Bronchial epithelial cell (primary cell): ENCODE data around the gene ZC2HC1B. TPM values are rescaled to one million over a fixed set of nuclear protein-coding genes. Genes with fewer than 3 reads are reported as not detected.
"Not testable (repeated sequence)": the region's sequence is repeated elsewhere in the genome, so short reads cannot be mapped to it uniquely, and the experiment has no call there.

Experiments used
- DNase-seq: peaks from one replicate; pipeline ENCODE4 v3.0.0-alpha.2; 2010; ENCODE audit warnings: low read depth
- FAIRE-seq: peaks from 2 replicates; lab custom pipeline; 2011; peaks lifted over from hg19 to GRCh38; lab: Jason Lieb, UNC
- H3K27me3 ChIP-seq: 2 replicates; pipeline ENCODE4 v1.5.1; 2011; ENCODE audit warnings: low read length; ENCODE audit not compliant: control insufficient read depth, insufficient read depth
- H3K36me3 ChIP-seq: 2 replicates; pipeline ENCODE4 v1.5.1; 2011; ENCODE audit warnings: low read length; ENCODE audit not compliant: control insufficient read depth, insufficient read depth
- H3K4me3 ChIP-seq: 2 replicates; pipeline ENCODE4 v1.5.1; 2011; ENCODE audit warnings: mild to moderate bottlenecking, low read depth, low read length, control low read depth
- CTCF ChIP-seq: IDR thresholded peaks from 2 replicates; pipeline ENCODE4 v1.5.1; 2011; ENCODE audit warnings: mild to moderate bottlenecking, moderate library complexity, low read length, control low read depth, inconsistent platforms; ENCODE audit not compliant: insufficient read depth, severe bottlenecking
- total RNA-seq: library from RNA; depleted of rRNA; stranded (reverse); fragments of >200 nt; gene quantifications from 2 replicates; pipeline ENCODE4 v1.2.1, GENCODE V29; 2014

ZC2HC1B gene
- total RNA-seq, 1 donor from 2014 or later, result not detected

- Histone ChIP-seq H3K27me3 (no peaks in the 10 kb centered on the region), H3K4me3 (peak within 1 kb of the TSS; percentile 95), H3K36me3 (peaks cover 12% of the 10 kb centered on the region)
- no peak for FAIRE-seq
- DNase-seq, result peak; percentile 85
- TF ChIP-seq CTCF, result no peak
Measured at GRCh38 chr6:143842902-143843676, 21.2 kb upstream of the ZC2HC1B start, which contains the start of gene LTV1. Gene LTV1 (plus strand): TSS chr6:143843338. CDS start chr6:143843478, 140 bp downstream.

- TF ChIP-seq CTCF, result no peak
- Histone ChIP-seq H3K27me3 (no peaks in the 10 kb centered on the region), H3K36me3 (peaks cover 14% of the 10 kb centered on the region), H3K4me3 (peak overlapping the region; percentile 95)
- DNase-seq, result no peak
- FAIRE-seq, result no peak
Measured at GRCh38 chr6:143843677-143843999, 20.6 kb upstream of the ZC2HC1B start.

- H3K36me3 ChIP-seq, result peaks cover 15% of the 10 kb centered on the region
- TF ChIP-seq CTCF, result no peak
- peak overlapping the region; percentile 95 for H3K4me3 ChIP-seq
- H3K27me3 ChIP-seq, result no peaks in the 10 kb centered on the region
- FAIRE-seq (no peak), DNase-seq (peak; percentile 6)
Measured at GRCh38 chr6:143844006-143844405, 20.3 kb upstream of the ZC2HC1B start.

GRCh38 chr6:143845033-143845432 is 19.2 kb upstream of the ZC2HC1B start:
- no peak for DNase-seq
- no peak for TF ChIP-seq CTCF
- Histone ChIP-seq H3K4me3 (no peak overlapping the region), H3K36me3 (peaks cover 15% of the 10 kb centered on the region), H3K27me3 (no peaks in the 10 kb centered on the region)
- FAIRE-seq, result no peak

GRCh38 chr6:143851706-143852105 is 12.6 kb upstream of the ZC2HC1B start:
- not testable (repeated sequence) for FAIRE-seq, H3K27me3 ChIP-seq, H3K4me3 ChIP-seq, DNase-seq
- peaks cover 11% of the 10 kb centered on the region for H3K36me3 ChIP-seq

- not testable (repeated sequence) for DNase-seq, H3K4me3 ChIP-seq, FAIRE-seq, H3K27me3 ChIP-seq
- peaks cover 17% of the 10 kb centered on the region for H3K36me3 ChIP-seq
Measured at GRCh38 chr6:143855057-143855456, 9.2 kb upstream of the ZC2HC1B start.

- not testable (repeated sequence) for DNase-seq, H3K4me3 ChIP-seq, H3K27me3 ChIP-seq, FAIRE-seq
- peaks cover 19% of the 10 kb centered on the region for H3K36me3 ChIP-seq
Measured at GRCh38 chr6:143856762-143857161, 7.5 kb upstream of the ZC2HC1B start.
